Right lung (tissue), 5 donors: ENCODE results near the gene PCDHA8. TPM values are rescaled to one million over a fixed set of nuclear protein-coding genes. Genes with fewer than 3 reads are reported as not detected.
"Not testable (repeated sequence)": the region's sequence is repeated elsewhere in the genome, so short reads cannot be mapped to it uniquely, and the experiment has no call there.

Experiments used
- DNase-seq, 2 donors: peaks; one replicate each; pipeline ENCODE4 v3.0.0-alpha.2; 2013
- polyA plus RNA-seq, 5 donors: library from polyadenylated mRNA; unstranded; fragments of 120-200 nt; gene quantifications; one replicate each; pipeline versions ENCODE4 v1.2.1 to v1.2.3, GENCODE V29; 2013; ENCODE audit warnings: inconsistent platforms in 1 of 5, low replicate concordance in 1 of 5; ENCODE audit not compliant: insufficient read length in 5 of 5, insufficient read depth in 1 of 5

The PCDHA8 gene
- polyA plus RNA-seq, 5 donors = 0.04 to 0.21 (median 0.12) TPM

DNA sequence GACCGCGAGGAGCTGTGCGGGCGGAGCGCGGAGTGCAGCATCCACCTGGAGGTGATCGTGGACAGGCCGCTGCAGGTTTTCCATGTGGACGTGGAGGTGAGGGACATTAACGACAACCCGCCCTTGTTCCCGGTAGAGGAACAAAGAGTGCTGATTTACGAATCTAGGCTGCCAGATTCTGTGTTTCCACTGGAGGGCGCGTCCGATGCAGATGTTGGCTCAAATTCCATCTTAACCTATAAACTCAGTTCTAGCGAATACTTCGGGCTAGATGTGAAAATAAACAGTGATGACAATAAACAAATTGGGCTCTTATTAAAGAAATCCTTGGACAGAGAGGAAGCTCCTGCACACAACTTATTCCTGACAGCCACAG lies 12.6 kb upstream of the PCDHA8 start:
- DNase-seq = no peak

DNA sequence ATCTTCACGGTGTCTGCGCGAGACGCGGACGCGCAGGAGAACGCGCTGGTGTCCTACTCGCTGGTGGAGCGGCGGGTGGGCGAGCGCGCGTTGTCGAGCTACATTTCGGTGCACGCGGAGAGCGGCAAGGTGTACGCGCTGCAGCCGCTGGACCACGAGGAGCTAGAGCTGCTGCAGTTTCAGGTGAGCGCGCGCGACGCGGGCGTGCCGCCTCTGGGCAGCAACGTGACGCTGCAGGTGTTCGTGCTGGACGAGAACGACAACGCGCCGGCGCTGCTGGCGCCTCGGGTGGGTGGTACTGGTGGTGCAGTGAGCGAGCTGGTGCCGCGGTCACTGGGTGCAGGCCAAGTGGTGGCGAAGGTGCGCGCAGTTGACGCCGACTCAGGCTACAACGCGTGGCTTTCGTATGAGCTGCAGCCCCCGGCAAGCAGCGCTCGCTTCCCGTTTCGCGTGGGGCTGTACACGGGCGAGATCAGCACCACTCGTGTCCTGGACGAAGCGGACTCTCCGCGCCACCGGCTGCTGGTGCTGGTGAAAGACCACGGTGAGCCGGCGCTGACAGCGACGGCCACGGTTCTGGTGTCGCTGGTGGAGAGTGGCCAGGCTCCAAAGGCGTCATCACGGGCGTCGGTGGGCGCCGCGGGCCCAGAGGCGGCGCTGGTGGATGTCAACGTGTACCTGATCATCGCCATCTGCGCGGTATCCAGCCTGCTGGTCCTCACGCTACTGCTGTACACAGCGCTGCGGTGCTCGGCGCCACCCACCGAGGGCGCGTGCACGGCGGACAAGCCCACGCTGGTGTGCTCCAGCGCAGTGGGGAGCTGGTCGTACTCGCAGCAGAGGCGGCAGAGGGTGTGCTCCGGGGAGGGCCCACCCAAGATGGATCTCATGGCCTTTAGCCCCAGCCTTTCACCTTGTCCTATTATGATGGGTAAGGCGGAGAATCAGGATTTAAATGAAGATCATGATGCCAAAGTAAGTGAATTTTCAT lies 11.2 kb upstream of the PCDHA8 start:
- DNase-seq = not testable (repeated sequence)

DNA sequence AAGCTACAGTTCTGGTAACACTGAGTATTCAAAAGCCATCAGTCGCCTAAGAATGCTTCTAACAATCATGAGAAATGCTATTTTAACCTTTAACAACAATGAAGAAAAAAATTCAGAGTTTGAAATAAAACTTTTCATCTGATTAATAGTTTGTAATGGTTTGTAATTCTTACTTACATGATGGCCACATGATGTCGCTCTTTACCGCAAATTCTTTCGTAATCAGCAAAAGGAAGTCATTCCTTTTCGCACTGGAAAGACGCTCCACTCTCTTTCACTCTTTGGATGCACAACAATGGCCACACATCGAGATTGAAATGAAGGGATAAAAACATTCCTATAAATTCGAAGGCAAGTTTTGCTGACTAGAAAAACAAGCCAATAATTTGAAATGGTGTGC lies 7.0 kb upstream of the PCDHA8 start, which contains the start of gene PCDHA7:
TSS of gene PCDHA7 (plus strand) at position 277 of the 400 bp plus-strand sequence. CDS start at position 392, 115 bp downstream.
- DNase-seq = no peak

DNA sequence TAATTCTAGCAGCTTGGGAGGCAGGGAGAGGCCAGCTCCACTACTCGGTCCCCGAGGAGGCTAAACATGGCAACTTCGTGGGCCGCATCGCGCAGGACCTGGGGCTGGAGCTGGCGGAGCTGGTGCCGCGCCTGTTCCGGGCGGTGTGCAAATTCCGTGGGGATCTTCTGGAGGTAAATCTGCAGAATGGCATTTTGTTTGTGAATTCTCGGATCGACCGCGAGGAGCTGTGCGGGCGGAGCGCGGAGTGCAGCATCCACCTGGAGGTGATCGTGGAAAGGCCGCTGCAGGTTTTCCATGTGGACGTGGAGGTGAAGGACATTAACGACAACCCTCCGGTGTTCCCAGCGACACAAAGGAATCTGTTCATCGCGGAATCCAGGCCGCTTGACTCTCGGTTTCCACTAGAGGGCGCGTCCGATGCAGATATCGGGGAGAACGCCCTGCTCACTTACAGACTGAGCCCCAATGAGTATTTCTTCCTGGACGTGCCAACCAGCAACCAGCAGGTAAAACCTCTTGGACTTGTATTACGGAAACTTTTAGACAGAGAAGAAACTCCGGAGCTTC lies 6.5 kb upstream of the PCDHA8 start:
- not testable (repeated sequence) for DNase-seq

DNA sequence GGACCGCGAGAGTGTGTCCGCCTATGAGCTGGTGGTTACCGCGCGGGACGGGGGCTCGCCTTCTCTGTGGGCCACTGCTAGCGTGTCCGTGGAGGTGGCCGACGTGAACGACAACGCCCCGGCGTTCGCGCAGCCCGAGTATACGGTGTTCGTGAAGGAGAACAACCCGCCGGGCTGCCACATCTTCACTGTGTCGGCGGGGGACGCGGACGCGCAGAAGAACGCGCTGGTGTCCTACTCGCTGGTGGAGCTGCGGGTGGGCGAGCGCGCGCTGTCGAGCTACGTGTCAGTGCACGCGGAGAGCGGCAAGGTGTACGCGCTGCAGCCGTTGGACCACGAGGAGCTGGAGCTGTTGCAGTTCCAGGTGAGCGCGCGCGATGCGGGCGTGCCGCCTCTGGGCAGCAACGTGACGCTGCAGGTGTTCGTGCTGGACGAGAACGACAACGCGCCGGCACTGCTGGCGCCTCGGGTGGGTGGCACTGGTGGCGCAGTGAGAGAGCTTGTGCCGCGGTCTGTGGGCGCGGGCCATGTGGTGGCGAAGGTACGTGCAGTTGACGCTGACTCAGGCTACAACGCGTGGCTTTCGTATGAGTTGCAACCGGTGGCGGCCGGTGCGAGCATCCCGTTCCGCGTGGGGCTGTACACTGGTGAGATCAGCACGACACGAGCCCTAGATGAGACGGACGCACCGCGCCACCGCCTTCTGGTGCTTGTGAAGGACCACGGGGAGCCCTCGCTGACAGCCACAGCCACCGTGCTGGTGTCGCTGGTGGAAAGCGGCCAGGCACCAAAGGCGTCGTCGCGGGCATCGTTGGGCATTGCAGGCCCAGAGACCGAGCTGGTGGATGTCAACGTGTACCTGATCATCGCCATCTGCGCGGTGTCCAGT lies 5.1 kb upstream of the PCDHA8 start:
- DNase-seq = no peak

DNA sequence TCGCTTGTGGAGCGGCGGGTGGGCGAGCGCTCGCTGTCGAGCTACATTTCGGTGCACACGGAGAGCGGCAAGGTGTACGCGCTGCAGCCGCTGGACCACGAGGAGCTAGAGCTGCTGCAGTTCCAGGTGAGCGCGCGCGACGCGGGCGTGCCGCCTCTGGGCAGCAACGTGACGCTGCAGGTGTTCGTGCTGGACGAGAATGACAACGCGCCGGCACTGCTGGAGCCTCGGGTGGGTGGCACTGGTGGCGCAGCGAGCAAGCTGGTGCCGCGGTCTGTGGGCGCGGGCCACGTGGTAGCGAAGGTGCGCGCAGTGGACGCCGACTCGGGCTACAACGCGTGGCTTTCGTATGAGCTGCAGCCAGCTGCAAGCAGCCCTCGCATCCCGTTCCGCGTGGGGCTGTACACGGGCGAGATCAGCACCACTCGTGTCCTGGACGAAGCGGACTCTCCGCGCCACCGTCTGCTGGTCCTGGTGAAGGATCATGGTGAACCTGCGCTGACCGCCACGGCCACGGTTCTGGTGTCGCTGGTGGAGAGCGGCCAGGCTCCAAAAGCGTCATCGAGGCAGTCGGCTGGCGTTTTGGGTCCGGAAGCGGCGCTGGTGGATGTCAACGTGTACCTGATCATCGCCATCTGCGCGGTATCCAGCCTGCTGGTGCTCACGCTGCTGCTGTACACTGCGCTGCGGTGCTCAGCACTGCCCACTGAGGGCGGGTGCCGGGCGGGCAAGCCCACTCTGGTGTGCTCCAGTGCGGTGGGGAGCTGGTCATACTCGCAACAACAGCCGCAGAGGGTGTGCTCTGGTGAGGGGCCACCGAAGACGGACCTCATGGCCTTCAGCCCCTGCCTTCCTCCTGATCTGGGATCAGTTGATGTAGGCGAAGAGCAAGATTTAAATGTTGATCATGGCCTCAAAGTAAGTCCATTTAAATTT lies 2.1 kb downstream of the PCDHA8 start:
- DNase-seq = no peak

DNA sequence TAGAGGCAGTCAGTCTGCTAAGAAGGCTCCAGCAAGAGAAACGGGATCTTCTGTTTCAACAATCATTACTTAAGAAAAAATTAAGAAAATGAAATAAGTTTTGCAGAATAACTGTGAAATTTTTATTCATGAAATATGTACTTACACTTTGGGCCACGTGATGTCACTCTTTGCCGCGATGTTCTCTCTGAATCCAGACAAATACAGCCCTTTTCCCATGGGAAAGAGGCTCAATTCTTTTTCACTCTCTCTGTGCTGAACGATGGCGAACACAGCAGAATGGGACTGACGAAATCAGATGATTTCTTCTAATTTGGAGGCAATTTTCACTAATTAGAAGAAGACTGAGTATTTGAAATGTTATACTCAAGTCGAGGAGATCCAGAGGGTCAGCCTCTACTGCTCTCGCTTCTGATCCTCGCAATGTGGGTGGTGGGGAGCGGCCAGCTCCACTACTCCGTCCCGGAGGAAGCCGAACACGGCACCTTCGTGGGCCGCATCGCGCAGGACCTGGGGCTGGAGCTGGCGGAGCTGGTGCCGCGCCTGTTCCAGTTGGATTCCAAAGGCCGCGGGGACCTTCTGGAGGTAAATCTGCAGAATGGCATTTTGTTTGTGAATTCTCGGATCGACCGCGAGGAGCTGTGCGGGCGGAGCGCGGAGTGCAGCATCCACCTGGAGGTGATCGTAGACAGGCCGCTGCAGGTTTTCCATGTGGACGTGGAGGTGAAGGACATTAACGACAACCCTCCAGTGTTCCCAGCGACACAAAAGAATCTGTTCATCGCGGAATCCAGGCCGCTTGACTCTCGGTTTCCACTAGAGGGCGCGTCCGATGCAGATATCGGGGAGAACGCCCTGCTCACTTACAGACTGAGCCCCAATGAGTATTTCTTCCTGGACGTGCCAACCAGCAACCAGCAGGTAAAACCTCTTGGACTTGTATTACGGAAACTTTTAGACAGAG lies 7.4 kb downstream of the PCDHA8 start, which contains the start of gene PCDHA9:
TSS of gene PCDHA9 (plus strand) at position 244 of the 964 bp plus-strand sequence. CDS start at position 358, 114 bp downstream.
- DNase-seq = not testable (repeated sequence)

DNA sequence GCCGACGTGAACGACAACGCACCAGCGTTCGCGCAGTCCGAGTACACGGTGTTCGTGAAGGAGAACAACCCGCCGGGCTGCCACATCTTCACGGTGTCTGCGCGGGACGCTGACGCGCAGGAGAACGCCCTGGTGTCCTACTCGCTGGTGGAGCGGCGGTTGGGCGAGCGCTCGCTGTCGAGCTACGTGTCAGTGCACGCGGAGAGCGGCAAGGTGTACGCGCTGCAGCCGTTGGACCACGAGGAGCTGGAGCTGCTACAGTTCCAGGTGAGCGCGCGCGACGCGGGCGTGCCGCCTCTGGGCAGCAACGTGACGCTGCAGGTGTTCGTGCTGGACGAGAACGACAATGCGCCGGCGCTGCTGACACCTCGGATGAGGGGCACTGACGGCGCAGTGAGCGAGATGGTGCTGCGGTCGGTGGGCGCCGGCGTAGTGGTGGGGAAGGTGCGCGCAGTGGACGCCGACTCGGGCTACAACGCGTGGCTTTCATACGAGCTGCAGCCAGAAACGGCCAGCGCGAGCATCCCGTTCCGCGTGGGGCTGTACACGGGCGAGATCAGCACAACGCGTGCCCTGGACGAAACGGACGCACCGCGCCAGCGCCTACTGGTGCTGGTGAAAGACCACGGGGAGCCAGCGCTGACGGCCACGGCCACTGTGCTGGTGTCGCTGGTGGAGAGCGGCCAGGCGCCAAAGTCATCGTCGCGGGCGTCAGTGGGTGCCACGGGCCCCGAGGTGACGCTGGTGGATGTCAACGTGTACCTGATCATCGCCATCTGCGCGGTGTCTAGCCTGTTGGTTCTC lies 9.0 kb downstream of the PCDHA8 start:
- DNase-seq = not testable (repeated sequence)

DNA sequence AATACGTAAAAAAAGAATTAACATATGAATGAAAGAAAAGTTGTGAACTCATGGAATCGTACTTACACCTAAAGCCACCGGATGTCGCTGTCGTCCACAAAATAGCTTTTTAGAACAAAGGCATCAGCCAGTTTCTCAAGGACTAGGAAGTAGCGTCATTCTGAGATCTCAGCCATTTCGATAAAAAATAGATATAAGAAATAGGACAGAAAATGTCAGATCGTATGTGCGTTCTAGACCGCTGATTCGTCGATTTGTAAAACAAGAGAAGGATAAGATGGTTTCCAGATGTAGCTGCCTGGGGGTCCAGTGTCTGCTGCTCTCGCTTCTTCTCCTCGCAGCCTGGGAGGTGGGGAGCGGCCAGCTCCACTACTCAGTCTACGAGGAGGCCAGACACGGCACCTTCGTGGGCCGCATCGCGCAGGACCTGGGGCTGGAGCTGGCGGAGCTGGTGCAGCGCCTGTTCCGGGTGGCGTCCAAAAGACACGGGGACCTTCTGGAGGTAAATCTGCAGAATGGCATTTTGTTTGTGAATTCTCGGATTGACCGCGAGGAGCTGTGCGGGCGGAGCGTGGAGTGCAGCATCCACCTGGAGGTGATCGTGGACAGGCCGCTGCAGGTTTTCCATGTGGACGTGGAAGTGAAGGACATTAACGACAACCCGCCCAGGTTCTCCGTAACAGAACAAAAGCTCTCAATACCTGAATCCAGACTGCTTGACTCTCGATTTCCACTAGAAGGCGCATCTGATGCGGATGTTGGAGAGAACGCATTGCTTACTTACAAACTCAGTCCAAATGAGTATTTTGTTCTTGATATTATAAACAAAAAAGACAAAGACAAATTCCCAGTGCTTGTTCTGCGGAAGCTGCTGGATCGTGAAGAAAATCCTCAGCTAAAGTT lies 15.0 kb downstream of the PCDHA8 start, which contains the start of gene PCDHA10:
TSS of gene PCDHA10 (plus strand) at position 126 of the 903 bp plus-strand sequence. CDS start at position 278, 152 bp downstream.
- peak in 1 of 2 donors; percentile 1 for DNase-seq

DNA sequence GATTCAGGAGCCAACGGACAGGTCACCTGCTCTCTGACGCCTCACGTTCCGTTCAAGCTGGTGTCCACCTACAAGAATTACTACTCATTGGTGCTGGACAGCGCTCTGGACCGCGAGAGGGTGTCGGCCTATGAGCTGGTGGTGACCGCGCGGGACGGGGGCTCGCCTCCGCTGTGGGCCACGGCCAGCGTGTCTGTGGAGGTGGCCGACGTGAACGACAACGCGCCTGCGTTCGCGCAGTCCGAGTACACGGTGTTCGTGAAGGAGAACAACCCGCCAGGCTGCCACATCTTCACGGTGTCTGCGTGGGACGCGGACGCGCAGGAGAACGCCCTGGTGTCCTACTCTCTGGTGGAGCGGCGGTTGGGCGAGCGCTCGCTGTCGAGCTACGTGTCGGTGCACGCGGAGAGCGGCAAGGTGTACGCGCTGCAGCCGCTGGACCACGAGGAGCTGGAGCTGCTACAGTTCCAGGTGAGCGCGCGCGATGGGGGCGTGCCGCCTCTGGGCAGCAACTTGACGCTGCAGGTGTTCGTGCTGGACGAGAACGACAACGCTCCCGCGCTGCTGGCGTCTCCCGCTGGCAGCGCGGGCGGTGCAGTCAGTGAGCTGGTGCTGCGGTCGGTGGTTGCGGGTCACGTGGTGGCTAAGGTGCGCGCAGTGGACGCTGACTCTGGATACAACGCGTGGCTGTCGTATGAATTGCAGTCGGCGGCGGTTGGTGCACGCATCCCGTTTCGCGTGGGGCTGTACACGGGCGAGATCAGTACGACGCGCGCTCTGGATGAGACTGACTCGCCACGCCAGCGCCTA lies 16.4 kb downstream of the PCDHA8 start:
- DNase-seq = no peak

DNA sequence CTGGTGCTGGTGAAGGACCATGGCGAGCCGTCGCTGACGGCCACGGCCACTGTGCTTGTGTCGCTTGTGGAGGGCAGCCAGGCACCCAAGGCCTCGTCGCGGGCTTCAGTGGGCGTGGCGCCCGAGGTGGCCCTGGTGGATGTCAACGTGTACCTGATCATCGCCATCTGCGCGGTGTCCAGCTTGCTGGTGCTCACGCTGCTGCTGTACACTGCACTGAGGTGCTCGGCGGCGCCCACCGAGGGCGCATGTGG lies 16.9 kb downstream of the PCDHA8 start:
- DNase-seq = no peak

DNA sequence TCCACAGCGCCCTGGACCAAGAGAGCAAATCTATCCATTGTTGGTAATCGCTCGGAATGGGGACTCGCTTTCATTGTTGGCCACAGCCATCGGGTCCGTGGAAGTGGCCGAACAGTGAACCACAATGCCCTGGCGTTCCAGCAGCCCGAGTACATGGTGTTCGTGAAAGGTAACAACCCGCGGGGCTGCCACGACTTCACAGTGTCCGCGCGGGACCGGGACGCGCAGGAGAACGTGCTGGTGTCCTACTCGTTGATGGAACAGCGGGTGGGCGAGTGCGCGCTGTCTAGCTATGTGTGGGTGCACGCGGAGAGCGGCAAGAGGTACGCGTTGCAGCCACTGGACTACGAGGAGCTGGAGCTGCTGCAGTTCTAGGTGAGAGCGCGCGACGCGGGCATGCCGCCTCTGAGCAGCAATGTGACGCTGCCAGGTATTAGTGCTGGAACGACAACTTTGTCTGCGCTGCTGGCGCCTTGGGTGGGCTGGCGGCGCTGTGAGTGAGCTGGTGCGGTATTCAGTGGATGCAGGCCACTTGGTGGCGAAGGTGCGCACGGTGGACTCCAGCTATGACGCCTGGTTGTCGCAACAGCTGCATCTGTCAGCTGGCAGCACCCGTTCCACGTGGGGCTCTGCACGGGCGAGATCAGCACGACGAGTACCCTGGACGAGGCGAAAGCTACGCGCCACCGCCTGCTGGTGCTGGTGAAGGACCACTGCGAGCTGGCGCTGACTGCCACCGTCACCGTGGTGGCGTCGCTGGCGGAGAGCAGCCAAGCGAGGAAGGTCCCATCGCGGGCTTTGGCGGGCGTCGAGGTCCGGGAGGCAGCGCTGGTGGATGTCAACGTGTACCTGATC lies 21.7 kb downstream of the PCDHA8 start:
- no peak for DNase-seq

DNA sequence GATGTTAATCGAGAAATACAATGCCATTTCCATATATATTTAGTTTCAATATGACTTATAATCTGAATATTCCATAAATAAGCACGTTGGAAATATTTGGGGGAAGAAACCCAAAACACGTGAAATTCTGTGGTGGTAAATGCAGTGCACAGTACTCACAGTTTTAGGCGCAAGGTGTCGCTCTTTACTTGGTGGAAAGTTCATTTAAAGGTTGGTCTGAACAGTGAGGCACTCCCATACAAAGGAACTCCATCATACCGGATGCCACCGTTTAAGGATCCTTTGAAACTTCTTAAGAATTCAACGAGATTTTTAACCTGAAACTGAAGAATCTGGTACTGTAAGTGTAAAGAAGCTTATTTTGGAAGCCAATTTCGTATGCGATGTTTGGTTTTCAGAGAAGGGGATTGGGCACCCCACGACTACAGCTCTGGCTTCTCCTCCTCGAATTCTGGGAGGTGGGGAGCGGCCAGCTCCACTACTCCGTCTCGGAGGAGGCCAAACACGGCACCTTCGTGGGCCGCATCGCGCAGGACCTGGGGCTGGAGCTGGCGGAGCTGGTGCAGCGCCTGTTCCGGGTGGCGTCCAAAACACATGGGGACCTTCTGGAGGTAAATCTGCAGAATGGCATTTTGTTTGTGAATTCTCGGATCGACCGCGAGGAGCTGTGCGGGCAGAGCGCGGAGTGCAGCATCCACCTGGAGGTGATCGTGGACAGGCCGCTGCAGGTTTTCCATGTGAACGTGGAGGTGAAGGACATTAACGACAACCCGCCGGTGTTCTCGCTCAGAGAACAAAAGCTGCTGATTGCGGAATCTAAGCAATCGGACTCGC lies 28.0 kb downstream of the PCDHA8 start, which contains the start of gene PCDHA11:
TSS of gene PCDHA11 (plus strand) at position 237 of the 834 bp plus-strand sequence. CDS start at position 384, 147 bp downstream.
- DNase-seq = peak in 1 of 2 donors; percentile 2

DNA sequence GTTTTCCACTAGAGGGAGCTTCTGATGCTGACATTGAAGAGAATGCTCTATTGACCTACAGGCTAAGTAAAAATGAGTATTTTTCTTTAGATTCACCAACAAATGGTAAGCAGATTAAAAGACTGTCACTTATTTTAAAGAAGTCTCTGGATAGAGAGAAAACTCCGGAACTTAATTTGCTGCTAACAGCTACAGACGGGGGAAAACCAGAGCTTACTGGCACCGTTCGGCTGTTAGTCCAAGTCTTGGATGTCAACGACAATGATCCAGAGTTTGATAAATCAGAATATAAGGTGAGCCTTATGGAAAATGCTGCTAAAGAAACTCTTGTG lies 28.5 kb downstream of the PCDHA8 start:
- DNase-seq = no peak
